Epithelial cell of esophagus (primary cell): ENCODE data around the gene ATXN1.
A peak's percentile ranks its signal among the peaks of the same experiment; 100 is the strongest.

ENCODE experiments used
- DNase-seq: peaks from one replicate; pipeline ENCODE4 v3.0.0; 2010; ENCODE audit warnings: low read depth
- H3K4me3 ChIP-seq: 2 replicates; pipeline ENCODE4 v1.5.1; 2011; ENCODE audit warnings: mild to moderate bottlenecking, low read length, control low read depth
- CTCF ChIP-seq: IDR thresholded peaks from 2 replicates; pipeline ENCODE4 v1.5.1; 2011; ENCODE audit warnings: low read depth, mild to moderate bottlenecking, low read length, control low read depth, inconsistent platforms; ENCODE audit not compliant: insufficient read depth; ENCODE audit errors: missing control alignments

The ATXN1 gene

GRCh38 chr6:16518265-16518664, 243.0 kb downstream of the ATXN1 start:
- H3K4me3 ChIP-seq: no peak overlapping the region
- TF ChIP-seq CTCF: no peak
- DNase-seq: no peak

GRCh38 chr6:16514249-16514648, 247.0 kb downstream of the ATXN1 start:
- peak; percentile 45 for DNase-seq
- peak; percentile 58 for TF ChIP-seq CTCF
- H3K4me3 ChIP-seq: no peak overlapping the region

GRCh38 chr6:16512544-16513290, 248.5 kb downstream of the ATXN1 start:
- no peak overlapping the region for H3K4me3 ChIP-seq
- no peak for TF ChIP-seq CTCF
- no peak for DNase-seq

- peak; percentile 58 for DNase-seq
- H3K4me3 ChIP-seq: no peak overlapping the region
- no peak for TF ChIP-seq CTCF
Measured at GRCh38 chr6:16511723-16512489, 249.4 kb downstream of the ATXN1 start.

GRCh38 chr6:16511040-16511660, 250.1 kb downstream of the ATXN1 start:
- TF ChIP-seq CTCF: peak; percentile 70
- peak; percentile 48 for DNase-seq
- H3K4me3 ChIP-seq: no peak overlapping the region

- TF ChIP-seq CTCF: no peak
- no peak for DNase-seq
- no peak overlapping the region for H3K4me3 ChIP-seq
Measured at GRCh38 chr6:16510245-16510644, 251.0 kb downstream of the ATXN1 start.
